GM12801 (cell line): Measurements from ENCODE around the gene DMD.

Source experiments
- CTCF ChIP-seq: IDR thresholded peaks from one replicate; pipeline ENCODE4 v1.5.1; 2011; ENCODE audit warnings: control low read depth; ENCODE audit not compliant: insufficient read length; ENCODE audit errors: extremely low read depth

Gene DMD

GRCh38 chrX:31845003-31845402 is 1366.3 kb downstream of the DMD start:
- no peak for TF ChIP-seq CTCF

- no peak for TF ChIP-seq CTCF
These were observed 1372.7 kb downstream of the DMD start for GRCh38 chrX:31838617-31839016.

GRCh38 chrX:31837445-31838049 is 1373.8 kb downstream of the DMD start:
- no peak for TF ChIP-seq CTCF

GRCh38 chrX:31836479-31836878 is 1374.9 kb downstream of the DMD start:
- no peak for TF ChIP-seq CTCF

- no peak for TF ChIP-seq CTCF
These were observed 1379.1 kb downstream of the DMD start for GRCh38 chrX:31832263-31832662.

GRCh38 chrX:31820430-31821210 is 1390.7 kb downstream of the DMD start:
- TF ChIP-seq CTCF, result no peak

- no peak for TF ChIP-seq CTCF
These were observed 1391.9 kb downstream of the DMD start for GRCh38 chrX:31819455-31819854.
